ENCODE data around the gene PSMD9. TPM values are rescaled to one million over a fixed set of nuclear protein-coding genes. Genes with fewer than 3 reads are reported as not detected.

PSMD9 gene
- total RNA-seq, 1 experiment from 2014 or later = 241 TPM

- Histone ChIP-seq H3K4me3 (ENCODE audit: low read length) (no peak overlapping the region), H3K9ac (ENCODE audit: low read length) (no peak overlapping the region), H3K9me2 (replicated peaks; ENCODE audit: low read length) (no peaks in the 10 kb centered on the region), H2AFZ (ENCODE audit: low read length) (no peak overlapping the region), H3K27me3 (ENCODE audit: low read length) (no peaks in the 10 kb centered on the region), H3K79me2 (ENCODE audit: low read length) (no peaks in the 10 kb centered on the region), H3K4me2 (ENCODE audit: low read length) (no peak overlapping the region), H3K27ac (ENCODE audit: low read length) (no peak overlapping the region), H4K20me1 (ENCODE audit: low read length) (no peaks in the 10 kb centered on the region), H3F3A (ENCODE audit: low read length, unreplicated experiment) (peaks cover 4% of the 10 kb centered on the region), H3K9me3 (ENCODE audit: low read length) (no peaks in the 10 kb centered on the region), H3K4me1 (ENCODE audit: insufficient read depth, low read length) (peaks cover 12% of the 10 kb centered on the region; the same call in 1 of the 2 replicates), H3K36me3 (ENCODE audit: low read depth, low read length) (no peaks in the 10 kb centered on the region; the same call in 1 of the 2 replicates)
- TF ChIP-seq CTCF (conservative IDR thresholded peaks at IDR 0.05; ENCODE audit: low read depth, low read length) (no peak), EZH2 (IDR thresholded peaks at IDR 0.05; ENCODE audit: low read length, unreplicated experiment) (no peak), EZH2phosphoT487 (IDR thresholded peaks at IDR 0.05; ENCODE audit: borderline replicate concordance, low read length) (no peak)
- DNase-seq (peak; percentile 57), ATAC-seq (no peak)
- CTCF ChIA-PET = interaction anchor here (0.6 to 0.7 kb wide), 2 partner anchors 79 to 135 kb away, joined by 3 to 6 read pairs; no protein-coding TSS in a partner anchor
- POLR2A ChIA-PET (ENCODE audit: unreplicated experiment) = interaction anchor here (0.6 kb wide), 1 partner anchor 256 kb away, joined by 5 read pairs; no protein-coding TSS in a partner anchor
- intact Hi-C loops (cut with micrococcal nuclease) = no loop called here
- BruUV-seq (replicated peaks) = no TSS peak
Observed at GRCh38 chr12:121949648-121950397, 61.2 kb downstream of the PSMD9 start.

- no TSS peak for BruUV-seq (replicated peaks)
- Histone ChIP-seq H4K20me1 (ENCODE audit: low read length) (no peaks in the 10 kb centered on the region), H3K79me2 (ENCODE audit: low read length) (no peaks in the 10 kb centered on the region), H3K4me3 (ENCODE audit: low read length) (no peak overlapping the region), H3K4me2 (ENCODE audit: low read length) (no peak overlapping the region), H3K4me1 (ENCODE audit: insufficient read depth, low read length) (peaks cover 12% of the 10 kb centered on the region; the same call in 1 of the 2 replicates), H3K9me2 (replicated peaks; ENCODE audit: low read length) (no peaks in the 10 kb centered on the region), H3K36me3 (ENCODE audit: low read depth, low read length) (no peaks in the 10 kb centered on the region), H2AFZ (ENCODE audit: low read length) (no peak overlapping the region), H3K9me3 (ENCODE audit: low read length) (no peaks in the 10 kb centered on the region), H3K27ac (ENCODE audit: low read length) (no peak overlapping the region), H3F3A (ENCODE audit: low read length, unreplicated experiment) (peaks cover 4% of the 10 kb centered on the region), H3K27me3 (ENCODE audit: low read length) (no peaks in the 10 kb centered on the region), H3K9ac (ENCODE audit: low read length) (no peak overlapping the region)
- no peak for TF ChIP-seq CTCF (conservative IDR thresholded peaks at IDR 0.05; ENCODE audit: low read depth, low read length)
- TF ChIP-seq EZH2phosphoT487 (IDR thresholded peaks at IDR 0.05; ENCODE audit: borderline replicate concordance, low read length) = no peak
- TF ChIP-seq EZH2 (IDR thresholded peaks at IDR 0.05; ENCODE audit: low read length, unreplicated experiment) = no peak
- ChIA-PET CTCF (interaction anchor here (1.1 kb wide), 1 partner anchor 70 kb away, joined by 8 read pairs; no protein-coding TSS in a partner anchor), POLR2A (ENCODE audit: unreplicated experiment) (no interaction called here)
- ATAC-seq (no peak), DNase-seq (no peak)
- intact Hi-C loops (cut with micrococcal nuclease) = loop anchor here (2.0 kb wide), 1 partner anchor 70 kb away; no protein-coding TSS in a partner anchor
Observed at GRCh38 chr12:121953117-121953692, 64.6 kb downstream of the PSMD9 start.
